RWPE2 (cell line): ENCODE results near the gene ADAMTS17.

Experiments
- ATAC-seq: fragments of 200-7000 bp; cut with Tn5 transposase; 3 replicates; pipeline ENCODE4 v1.9.1; 2021; ENCODE audit warnings: low read depth
- DNase-seq: peaks from one replicate; pipeline ENCODE4 v3.0.0-alpha.2; 2020; ENCODE audit warnings: low spot score
- H3K27ac ChIP-seq: fragments of 450-650 bp; 2 replicates; pipeline ENCODE4 v1.5.1; 2017; ENCODE audit warnings: mild to moderate bottlenecking; ENCODE audit not compliant: poor library complexity, severe bottlenecking
- H3K27me3 ChIP-seq: fragments of 250-450 bp; sonication (Bioruptor Pico); 2 replicates; pipeline ENCODE4 v1.5.1; 2021; ENCODE audit warnings: mild to moderate bottlenecking, moderate library complexity; ENCODE audit not compliant: insufficient read depth, poor library complexity, severe bottlenecking
- H3K36me3 ChIP-seq: fragments of 250-450 bp; sonication (Bioruptor Pico); 2 replicates; pipeline ENCODE4 v1.5.1; 2020; ENCODE audit warnings: low read depth, mild to moderate bottlenecking, moderate library complexity
- H3K4me1 ChIP-seq: fragments of 250-450 bp; sonication (Bioruptor Pico); 2 replicates; pipeline ENCODE4 v1.5.1; 2021; ENCODE audit warnings: mild to moderate bottlenecking, moderate library complexity; ENCODE audit not compliant: insufficient read depth, poor library complexity, severe bottlenecking
- H3K4me3 ChIP-seq: fragments of 250-450 bp; sonication (Bioruptor Pico); 2 replicates; pipeline ENCODE4 v1.5.1; 2021; ENCODE audit warnings: mild to moderate bottlenecking, moderate library complexity; ENCODE audit not compliant: severe bottlenecking
- H3K9me3 ChIP-seq: fragments of 250-450 bp; sonication (Bioruptor Pico); 2 replicates; pipeline ENCODE4 v1.5.1; 2021; ENCODE audit warnings: mild to moderate bottlenecking, moderate library complexity; ENCODE audit not compliant: severe bottlenecking
- CTCF ChIP-seq: fragments of 450-650 bp; IDR thresholded peaks from one replicate; pipeline ENCODE4 v1.5.1; 2017; ENCODE audit warnings: mild to moderate bottlenecking, moderate library complexity; ENCODE audit not compliant: poor library complexity, severe bottlenecking

Gene ADAMTS17

GRCh38 chr15:100269831-100270230 is 71.9 kb downstream of the ADAMTS17 start:
- ATAC-seq (no peak), DNase-seq (no peak)
- no peak for TF ChIP-seq CTCF
- no peaks in the 10 kb centered on the region for H3K36me3 ChIP-seq
- H3K27ac ChIP-seq = no peak overlapping the region
- H3K9me3 ChIP-seq = peaks cover 4% of the 10 kb centered on the region
- H3K4me1 ChIP-seq = no peaks in the 10 kb centered on the region
- no peaks in the 10 kb centered on the region for H3K27me3 ChIP-seq
- H3K4me3 ChIP-seq = no peak overlapping the region

GRCh38 chr15:100266166-100266565 is 75.6 kb downstream of the ADAMTS17 start:
- peak; percentile 24; the same call in 2 of the 3 replicates for ATAC-seq
- H3K4me3 ChIP-seq = no peak overlapping the region
- peaks cover 4% of the 10 kb centered on the region for H3K27me3 ChIP-seq

DNA sequence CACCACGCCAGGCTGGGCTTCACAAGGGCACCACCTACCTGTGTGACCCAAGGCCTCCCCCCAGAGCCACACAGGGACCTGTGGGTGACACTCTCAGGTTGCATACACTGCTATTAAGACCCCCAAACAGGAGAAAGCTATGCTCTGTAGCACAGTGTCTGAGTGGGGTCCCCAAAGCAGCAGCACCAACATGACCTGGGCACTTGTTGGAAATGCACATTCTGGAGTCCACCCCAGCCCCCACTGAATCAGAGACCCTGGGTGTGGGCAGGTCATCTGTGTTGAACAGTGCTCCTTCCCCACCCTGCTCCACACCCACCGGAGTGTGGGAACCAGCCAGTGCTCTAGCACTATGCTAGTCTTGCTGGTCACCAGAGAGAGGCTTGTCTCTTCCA is 76.1 kb downstream of the ADAMTS17 start:
- Histone ChIP-seq H3K36me3 (no peaks in the 10 kb centered on the region), H3K4me1 (no peaks in the 10 kb centered on the region), H3K9me3 (no peaks in the 10 kb centered on the region), H3K27me3 (peaks cover 4% of the 10 kb centered on the region), H3K4me3 (no peak overlapping the region), H3K27ac (no peak overlapping the region)
- DNase-seq (no peak), ATAC-seq (peak; percentile 8; the same call in 1 of the 3 replicates)
- TF ChIP-seq CTCF = no peak

More at GRCh38 chr15:100266166-100266565, 75.6 kb downstream of the ADAMTS17 start:
- TF ChIP-seq CTCF = no peak
- no peak overlapping the region for H3K27ac ChIP-seq
- no peaks in the 10 kb centered on the region for H3K4me1 ChIP-seq
- H3K9me3 ChIP-seq = no peaks in the 10 kb centered on the region
- no peaks in the 10 kb centered on the region for H3K36me3 ChIP-seq
- DNase-seq = no peak

- peaks cover 4% of the 10 kb centered on the region for H3K27me3 ChIP-seq
- no peaks in the 10 kb centered on the region for H3K9me3 ChIP-seq
- no peaks in the 10 kb centered on the region for H3K36me3 ChIP-seq
- no peak for DNase-seq
- H3K4me3 ChIP-seq = no peak overlapping the region
- TF ChIP-seq CTCF = no peak
- no peaks in the 10 kb centered on the region for H3K4me1 ChIP-seq
- peak; percentile 7; the same call in 1 of the 3 replicates for ATAC-seq
- no peak overlapping the region for H3K27ac ChIP-seq
These were observed 76.7 kb downstream of the ADAMTS17 start for GRCh38 chr15:100264994-100265640.

DNA sequence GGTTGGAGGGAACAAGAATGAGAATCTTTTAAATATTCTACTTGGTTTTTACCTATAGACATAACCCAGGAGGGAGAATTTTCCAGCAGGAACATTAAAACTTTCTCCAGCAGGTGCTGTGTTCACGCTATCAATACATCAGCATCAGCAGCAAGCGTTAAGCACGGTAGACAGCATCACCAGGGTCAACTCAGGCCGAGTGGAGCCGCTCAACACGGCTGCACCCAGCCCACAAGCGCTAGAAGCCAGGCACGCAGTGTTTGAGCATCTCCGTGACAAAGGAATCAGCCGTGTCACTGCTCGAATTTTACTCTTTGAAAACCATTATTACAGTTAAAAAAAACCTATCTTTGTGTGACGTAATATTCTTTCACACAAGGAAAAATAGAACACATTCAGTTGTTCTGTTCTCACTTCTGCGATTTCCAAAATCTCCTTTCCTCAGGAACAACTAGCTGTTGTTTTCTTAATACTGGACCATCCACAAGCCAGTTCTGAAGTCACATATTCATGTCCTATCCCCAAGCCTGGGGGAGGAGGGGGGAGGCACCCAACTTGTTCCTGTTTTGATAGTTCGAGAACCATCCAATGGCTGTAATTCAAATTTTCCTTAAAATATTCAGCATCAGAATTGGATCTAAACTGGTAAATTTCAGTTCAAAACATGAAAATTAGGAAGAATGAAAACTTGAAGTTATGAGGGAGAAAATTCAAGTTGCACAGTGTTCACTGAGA is 77.9 kb downstream of the ADAMTS17 start:
- H3K36me3 ChIP-seq = no peaks in the 10 kb centered on the region
- H3K27me3 ChIP-seq = peaks cover 4% of the 10 kb centered on the region
- no peak for ATAC-seq
- no peak overlapping the region for H3K4me3 ChIP-seq
- H3K9me3 ChIP-seq = no peaks in the 10 kb centered on the region
- no peaks in the 10 kb centered on the region for H3K4me1 ChIP-seq
- DNase-seq = no peak
- TF ChIP-seq CTCF = no peak
- no peak overlapping the region for H3K27ac ChIP-seq
